CD4-positive, alpha-beta memory T cell (primary cell): ENCODE results near the gene MICAL3. TPM values are rescaled to one million over a fixed set of nuclear protein-coding genes. Genes with fewer than 3 reads are reported as not detected.
"Not testable (repeated sequence)": the region's sequence is repeated elsewhere in the genome, so short reads cannot be mapped to it uniquely, and the experiment has no call there.

Experiments used
- CTCF ChIA-PET: fragments of 350-600 bp; sonication (Branson Sonifier 250); formaldehyde crosslinking; loops from one replicate; lab custom pipeline; 2021; ENCODE audit warnings: inconsistent platforms; ENCODE audit not compliant: partially characterized antibody; lab: Charles Lee
- POLR2A ChIA-PET: fragments of 350-600 bp; sonication (Branson Sonifier 250); formaldehyde crosslinking; loops from one replicate; lab custom pipeline; 2021; ENCODE audit not compliant: partially characterized antibody; lab: Charles Lee
- DNase-seq, 5 donors: peaks; one replicate each; pipeline versions ENCODE4 v3.0.0 to v3.0.0-alpha.2; 2020 to 2022; ENCODE audit warnings: mixed read lengths in 1 of 5
- H3K27ac ChIP-seq: one replicate; pipeline ENCODE4 v1.7.0; 2013; ENCODE audit warnings: low read depth, low read length
- H3K27me3 ChIP-seq: 2 replicates; pipeline ENCODE4 v1.7.0; 2013; ENCODE audit warnings: mild to moderate bottlenecking, low read length, moderate library complexity; ENCODE audit not compliant: insufficient read depth
- H3K36me3 ChIP-seq: 2 replicates; pipeline ENCODE4 v1.7.0; 2013; ENCODE audit warnings: mild to moderate bottlenecking, low read length, moderate library complexity; ENCODE audit not compliant: insufficient read depth
- H3K4me1 ChIP-seq: 2 replicates; pipeline ENCODE4 v1.7.0; 2013; ENCODE audit warnings: mild to moderate bottlenecking, low read length, moderate library complexity; ENCODE audit not compliant: insufficient read depth
- H3K4me3 ChIP-seq, 2 donors: one replicate each; pipeline ENCODE4 v1.7.0; 2013; ENCODE audit warnings: low read length in 2 of 2, mild to moderate bottlenecking in 1 of 2
- H3K9me3 ChIP-seq, 2 donors: one replicate each; pipeline ENCODE4 v1.7.0; 2013; ENCODE audit warnings: low read length in 2 of 2, control low read depth in 1 of 2; ENCODE audit not compliant: control insufficient read depth in 1 of 2
- H3K27ac Mint-ChIP-seq, 7 donors: one replicate each; pipeline ENCODE4 v1.8.0; 2020 to 2021; ENCODE audit warnings: mixed read lengths in 7 of 7, mild to moderate bottlenecking in 6 of 7, inconsistent platforms in 3 of 7, moderate library complexity in 3 of 7
- H3K27me3 Mint-ChIP-seq, 2 donors: one replicate each; pipeline ENCODE4 v1.8.0; 2020 to 2021; ENCODE audit warnings: mixed read lengths in 2 of 2
- H3K36me3 Mint-ChIP-seq, 2 donors: one replicate each; pipeline ENCODE4 v1.8.0; 2020 to 2021; ENCODE audit warnings: mixed read lengths in 2 of 2, inconsistent platforms in 1 of 2, mild to moderate bottlenecking in 1 of 2
- H3K4me1 Mint-ChIP-seq, 4 donors: one replicate each; pipeline ENCODE4 v1.8.0; 2020 to 2021; ENCODE audit warnings: mixed read lengths in 4 of 4, mild to moderate bottlenecking in 1 of 4
- H3K4me3 Mint-ChIP-seq, 8 donors: one replicate each; pipeline ENCODE4 v1.8.0; 2020 to 2021; ENCODE audit warnings: mixed read lengths in 8 of 8, mild to moderate bottlenecking in 7 of 8, moderate library complexity in 6 of 8, inconsistent platforms in 3 of 8
- H3K9me3 Mint-ChIP-seq, 8 donors: one replicate each; pipeline ENCODE4 v1.8.0; 2020 to 2021; ENCODE audit warnings: mixed read lengths in 8 of 8, mild to moderate bottlenecking in 5 of 8, inconsistent platforms in 3 of 8, moderate library complexity in 1 of 8
- intact Hi-C: fragments of 100-400 bp; cut with micrococcal nuclease; formaldehyde crosslinking; loops from one replicate; pipeline ENCODE4 v1.15.1; 2023
- polyA plus RNA-seq, 2 donors: library from polyadenylated mRNA; unstranded; fragments of 300-500 nt; fragmentation: Illumina TruSeq; gene quantifications; one replicate each; pipeline ENCODE4 v1.2.3, GENCODE V29; 2021
- total RNA-seq, 2 experiments: library from RNA; stranded (reverse); gene quantifications; one replicate each; pipeline ENCODE4 v1.2.3, GENCODE V29; 2021

The MICAL3 gene
- total and polyA plus RNA-seq, 4 experiments from 2014 or later: 0.97 to 28.9 (median 14.4) TPM

GRCh38 chr22:18005201-18005926, 19.0 kb downstream of the MICAL3 start:
- Mint-ChIP-seq H3K27me3 (peaks cover 0 to 2% of the 10 kb centered on the region in 2 donors), H3K4me3 (peak overlapping the region in 1 of 8 donors; percentile 24)
- intact Hi-C loops: no loop called here

GRCh38 chr22:18001894-18002315, 22.5 kb downstream of the MICAL3 start:
- ChIA-PET POLR2A (interaction anchor here (0.7 to 4.5 kb wide), 3 partner anchors 75 to 363 kb away, joined by 3 to 28 read pairs (median 5); partner anchors contain the start of gene PEX26), CTCF (interaction anchor here (1.3 to 3.1 kb wide), 2 partner anchors 24 to 174 kb away, joined by 3 to 11 read pairs; no protein-coding TSS in a partner anchor)
- intact Hi-C loops: loop anchor here (2.0 kb wide), 2 partner anchors 21 to 75 kb away; partner anchors contain the start of gene PEX26
- not testable (repeated sequence) for H3K27me3 Mint-ChIP-seq, DNase-seq, H3K27me3 ChIP-seq, H3K36me3 Mint-ChIP-seq, H3K9me3 ChIP-seq, H3K36me3 ChIP-seq, H3K9me3 Mint-ChIP-seq
- Histone ChIP-seq H3K4me1 (peaks cover 43% of the 10 kb centered on the region), H3K4me3 (peak overlapping the region; percentile 53 to 73), H3K27ac (peak overlapping the region; percentile 74)
- H3K27ac Mint-ChIP-seq: peak overlapping the region; percentile 78 to 98 (median 95)
- H3K4me1 Mint-ChIP-seq: peaks cover 19 to 51% (median 38%) of the 10 kb centered on the region in 4 donors
- H3K4me3 Mint-ChIP-seq: peak overlapping the region; percentile 92 to 99 (median 96)

More at GRCh38 chr22:18005201-18005926, 19.0 kb downstream of the MICAL3 start:
- Mint-ChIP-seq H3K4me1 (peaks cover 5 to 17% (median 11%) of the 10 kb centered on the region in 4 donors), H3K36me3 (peaks cover 0 to 2% of the 10 kb centered on the region in 2 donors), H3K9me3 (no peaks in the 10 kb centered on the region), H3K27ac (peak overlapping the region in 2 of 7 donors; percentile 23 to 73)
- no peaks in the 10 kb centered on the region for H3K36me3 ChIP-seq
- no peak overlapping the region for H3K27ac ChIP-seq
- CTCF ChIA-PET: interaction anchor here (2.1 kb wide), 1 partner anchor 71 kb away, joined by 6 read pairs; no protein-coding TSS in a partner anchor
- POLR2A ChIA-PET: no interaction called here
- H3K27me3 ChIP-seq: no peaks in the 10 kb centered on the region
- no peak overlapping the region for H3K4me3 ChIP-seq
- DNase-seq: no peak
- no peaks in the 10 kb centered on the region for H3K9me3 ChIP-seq
- peaks cover 12% of the 10 kb centered on the region for H3K4me1 ChIP-seq

- peaks cover 0 to 2% of the 10 kb centered on the region in 2 donors for H3K36me3 Mint-ChIP-seq
- peaks cover 25 to 58% (median 44%) of the 10 kb centered on the region in 4 donors for H3K4me1 Mint-ChIP-seq
- Histone ChIP-seq H3K4me3 (peak overlapping the region; percentile 53 to 73), H3K27ac (peak overlapping the region; percentile 74), H3K27me3 (no peaks in the 10 kb centered on the region), H3K36me3 (no peaks in the 10 kb centered on the region), H3K4me1 (peaks cover 47% of the 10 kb centered on the region), H3K9me3 (no peaks in the 10 kb centered on the region)
- H3K27me3 Mint-ChIP-seq: no peaks in the 10 kb centered on the region
- H3K9me3 Mint-ChIP-seq: no peaks in the 10 kb centered on the region
- CTCF ChIA-PET: interaction anchor here (0.8 to 3.1 kb wide), 4 partner anchors 25 to 173 kb away, joined by 3 to 11 read pairs (median 4); no protein-coding TSS in a partner anchor
- intact Hi-C loops: loop anchor here (2.0 kb wide), 2 partner anchors 20 to 76 kb away; partner anchors contain the start of gene PEX26
- DNase-seq: peak; percentile 51 to 75 (median 73)
- peak overlapping the region; percentile 92 to 99 (median 96) for H3K4me3 Mint-ChIP-seq
- POLR2A ChIA-PET: interaction anchor here (0.5 to 4.5 kb wide), 6 partner anchors 17 to 362 kb away, joined by 3 to 28 read pairs (median 4); partner anchors contain the start of gene PEX26
- H3K27ac Mint-ChIP-seq: peak overlapping the region; percentile 78 to 98 (median 95)
Observed at GRCh38 chr22:18001040-18001893, 23.1 kb downstream of the MICAL3 start.

GRCh38 chr22:18000441-18001039, 23.8 kb downstream of the MICAL3 start:
- H3K4me1 Mint-ChIP-seq: peaks cover 25 to 60% (median 44%) of the 10 kb centered on the region in 4 donors
- Histone ChIP-seq H3K4me1 (peaks cover 50% of the 10 kb centered on the region), H3K27ac (peak overlapping the region; percentile 74), H3K4me3 (peak overlapping the region in 1 of 2 donors; percentile 73), H3K9me3 (no peaks in the 10 kb centered on the region), H3K36me3 (no peaks in the 10 kb centered on the region), H3K27me3 (no peaks in the 10 kb centered on the region)
- intact Hi-C loops: loop anchor here (2.0 kb wide), 2 partner anchors 20 to 76 kb away; partner anchors contain the start of gene PEX26
- peaks cover 0 to 2% of the 10 kb centered on the region in 2 donors for H3K36me3 Mint-ChIP-seq
- H3K4me3 Mint-ChIP-seq: peak overlapping the region; percentile 73 to 87 (median 79)
- H3K27me3 Mint-ChIP-seq: no peaks in the 10 kb centered on the region
- peak overlapping the region; percentile 80 to 96 (median 93) for H3K27ac Mint-ChIP-seq
- CTCF ChIA-PET: interaction anchor here (0.8 to 3.1 kb wide), 4 partner anchors 26 to 171 kb away, joined by 3 to 13 read pairs (median 8); partner anchors contain the start of gene PEX26
- no peaks in the 10 kb centered on the region for H3K9me3 Mint-ChIP-seq
- POLR2A ChIA-PET: interaction anchor here (0.8 to 4.5 kb wide), 4 partner anchors 16 to 91 kb away, joined by 3 to 28 read pairs (median 4); partner anchors contain the start of gene PEX26
- DNase-seq: peak in 4 of 5 donors; percentile 12 to 64 (median 30)

- peaks cover 0 to 2% of the 10 kb centered on the region in 2 donors for H3K36me3 Mint-ChIP-seq
- no peaks in the 10 kb centered on the region for H3K27me3 Mint-ChIP-seq
- CTCF ChIA-PET: interaction anchor here (0.8 to 3.1 kb wide), 5 partner anchors 16 to 828 kb away, joined by 3 to 13 read pairs (median 4); partner anchors contain the start of gene PEX26
- H3K9me3 Mint-ChIP-seq: no peaks in the 10 kb centered on the region
- intact Hi-C loops: loop anchor here (2.0 kb wide), 2 partner anchors 19 to 77 kb away; partner anchors contain the start of gene PEX26
- H3K4me3 ChIP-seq: no peak overlapping the region
- peaks cover 27 to 61% (median 46%) of the 10 kb centered on the region in 4 donors for H3K4me1 Mint-ChIP-seq
- H3K4me3 Mint-ChIP-seq: peak overlapping the region; percentile 73 to 87 (median 79)
- no peak for DNase-seq
- H3K27me3 ChIP-seq: no peaks in the 10 kb centered on the region
- POLR2A ChIA-PET: interaction anchor here (0.8 to 4.5 kb wide), 3 partner anchors 20 to 92 kb away, joined by 3 to 28 read pairs (median 5); partner anchors contain the start of gene PEX26
- H3K27ac ChIP-seq: peak overlapping the region; percentile 74
- peaks cover 50% of the 10 kb centered on the region for H3K4me1 ChIP-seq
- H3K36me3 ChIP-seq: no peaks in the 10 kb centered on the region
- H3K27ac Mint-ChIP-seq: peak overlapping the region; percentile 80 to 96 (median 93)
- no peaks in the 10 kb centered on the region for H3K9me3 ChIP-seq
Observed at GRCh38 chr22:17999851-18000250, 24.5 kb downstream of the MICAL3 start.

- CTCF ChIA-PET: interaction anchor here (1.0 to 2.7 kb wide), 2 partner anchors 78 to 827 kb away, joined by 3 to 13 read pairs; partner anchors contain the start of gene PEX26
- H3K4me1 Mint-ChIP-seq: peaks cover 30 to 63% (median 47%) of the 10 kb centered on the region in 4 donors
- H3K36me3 Mint-ChIP-seq: peaks cover 0 to 2% of the 10 kb centered on the region in 2 donors
- H3K9me3 Mint-ChIP-seq: no peaks in the 10 kb centered on the region
- Histone ChIP-seq H3K4me1 (peaks cover 50% of the 10 kb centered on the region), H3K4me3 (no peak overlapping the region), H3K36me3 (no peaks in the 10 kb centered on the region), H3K27me3 (no peaks in the 10 kb centered on the region), H3K9me3 (no peaks in the 10 kb centered on the region), H3K27ac (no peak overlapping the region)
- no peak for DNase-seq
- intact Hi-C loops: no loop called here
- POLR2A ChIA-PET: interaction anchor here (4.5 kb wide), 1 partner anchor 78 kb away, joined by 28 read pairs; the partner anchor contains the start of gene PEX26
- peak overlapping the region in 6 of 8 donors; percentile 41 to 83 (median 76) for H3K4me3 Mint-ChIP-seq
- H3K27ac Mint-ChIP-seq: peak overlapping the region; percentile 67 to 96 (median 93)
- no peaks in the 10 kb centered on the region for H3K27me3 Mint-ChIP-seq
Observed at GRCh38 chr22:17998913-17999312, 25.4 kb downstream of the MICAL3 start.
